H1 (cell line): ENCODE results near the gene GALNT17. TPM values are rescaled to one million over a fixed set of nuclear protein-coding genes. Genes with fewer than 3 reads are reported as not detected.

Experiments
- CTCF ChIA-PET: fragments of 300-600 bp; sonication (Branson Sonifier 250); formaldehyde crosslinking; loops from one replicate; lab custom pipeline; 2021; ENCODE audit not compliant: partially characterized antibody; lab: Charles Lee
- POLR2A ChIA-PET: fragments of 300-600 bp; sonication (Branson Sonifier 250); formaldehyde crosslinking; loops from one replicate; lab custom pipeline; 2021; ENCODE audit warnings: inconsistent platforms; ENCODE audit not compliant: partially characterized antibody; lab: Charles Lee
- DNase-seq, 2 experiments: peaks; one replicate each; pipeline versions ENCODE4 v3.0.0 to v3.0.0-alpha.2; 2010 to 2022; ENCODE audit warnings: low spot score in 2 of 2, low read depth in 1 of 2, mixed read lengths in 1 of 2
- FAIRE-seq: peaks from 2 replicates; lab custom pipeline; 2011; peaks lifted over from hg19 to GRCh38; lab: Jason Lieb, UNC
- H2AFZ ChIP-seq: 2 replicates; pipeline ENCODE4 v1.8.1; 2012; ENCODE audit warnings: low read length, inconsistent platforms
- H2AK5ac ChIP-seq: 2 replicates; pipeline ENCODE4 v1.6.1; 2013; ENCODE audit warnings: low read depth, low read length
- H2BK120ac ChIP-seq: replicated peaks from 2 replicates; pipeline ENCODE3; 2013; ENCODE audit warnings: low read depth, low read length, inconsistent platforms
- H2BK12ac ChIP-seq: 2 replicates; pipeline ENCODE4 v1.6.1; 2013; ENCODE audit warnings: low read depth, low read length
- H2BK15ac ChIP-seq: 2 replicates; pipeline ENCODE4 v1.6.1; 2013; ENCODE audit warnings: low read length
- H2BK20ac ChIP-seq: 2 replicates; pipeline ENCODE4 v1.6.1; 2013; ENCODE audit warnings: low read length
- H2BK5ac ChIP-seq: 2 replicates; pipeline ENCODE4 v1.6.1; 2013; ENCODE audit warnings: low read depth, low read length
- H3K14ac ChIP-seq: 2 replicates; pipeline ENCODE4 v1.6.1; 2013; ENCODE audit warnings: inconsistent platforms; ENCODE audit not compliant: insufficient read length
- H3K18ac ChIP-seq: 2 replicates; pipeline ENCODE4 v1.6.1; 2013; ENCODE audit warnings: low read length; ENCODE audit errors: extremely low read depth
- H3K23ac ChIP-seq: 2 replicates; pipeline ENCODE4 v1.6.1; 2013; ENCODE audit warnings: inconsistent platforms; ENCODE audit not compliant: insufficient read length
- H3K23me2 ChIP-seq: 2 replicates; pipeline ENCODE4 v1.6.1; 2013; ENCODE audit warnings: low read depth, low read length
- H3K27ac ChIP-seq: 2 replicates; pipeline ENCODE4 v1.6.1; 2011; ENCODE audit warnings: low read depth, low read length, inconsistent platforms
- H3K27me3 ChIP-seq, 4 experiments: replicated peaks in 1 of 4; 1 replicate in 1 of 4; 2 replicates in 3 of 4; pipeline versions ENCODE4 v1.6.1 to v1.8.1; 2011 to 2013; ENCODE audit warnings: low read length in 3 of 4, mild to moderate bottlenecking in 3 of 4, inconsistent platforms in 2 of 4, mixed read lengths in 2 of 4, moderate library complexity in 1 of 4; ENCODE audit not compliant: control insufficient read depth in 3 of 4, insufficient read depth in 3 of 4; ENCODE audit errors: extremely low read depth in 1 of 4
- H3K36me3 ChIP-seq, 4 experiments: 2 replicates each; pipeline versions ENCODE4 v1.6.1 to v1.8.1; 2011 to 2013; ENCODE audit warnings: mild to moderate bottlenecking in 4 of 4, low read length in 3 of 4, moderate library complexity in 2 of 4, control low read depth in 1 of 4, inconsistent platforms in 1 of 4; ENCODE audit not compliant: insufficient read depth in 4 of 4, control insufficient read depth in 2 of 4
- H3K4ac ChIP-seq: replicated peaks from 2 replicates; pipeline ENCODE3; 2013; ENCODE audit warnings: low read length, low read depth, mixed read lengths, inconsistent platforms; ENCODE audit not compliant: insufficient read length
- H3K4me1 ChIP-seq, 4 experiments: replicated peaks in 1 of 4; 1 replicate in 1 of 4; 2 replicates in 3 of 4; pipeline versions ENCODE4 v1.6.1 to v1.8.1; 2011 to 2013; ENCODE audit warnings: low read length in 3 of 4, inconsistent platforms in 2 of 4, mixed read lengths in 1 of 4; ENCODE audit not compliant: insufficient read depth in 4 of 4, control insufficient read depth in 3 of 4
- H3K4me2 ChIP-seq, 2 experiments: 2 replicates each; pipeline versions ENCODE4 v1.6.1 to v1.8.1; 2011 to 2013; ENCODE audit warnings: low read depth in 2 of 2, low read length in 2 of 2, control low read depth in 1 of 2, inconsistent platforms in 1 of 2, mild to moderate bottlenecking in 1 of 2; ENCODE audit not compliant: insufficient read depth in 1 of 2
- H3K4me3 ChIP-seq, 4 experiments: fragments of 200-600, 300-600 bp in 1 of 4; sonication (generic), shearing (Covaris generic), sonication (Bioruptor Twin) in 1 of 4; 2 replicates each; pipeline versions ENCODE4 v1.5.1 to v1.8.1; 2011 to 2016; ENCODE audit warnings: low read length in 4 of 4, low read depth in 3 of 4, control low read depth in 2 of 4, inconsistent platforms in 2 of 4, mild to moderate bottlenecking in 2 of 4, mixed read lengths in 1 of 4, moderate library complexity in 1 of 4; ENCODE audit not compliant: insufficient read depth in 2 of 4; ENCODE audit errors: extremely low read depth in 1 of 4
- H3K56ac ChIP-seq: replicated peaks from 2 replicates; pipeline ENCODE3; 2013; ENCODE audit warnings: low read depth, mild to moderate bottlenecking, mixed read lengths, low read length, inconsistent platforms; ENCODE audit not compliant: insufficient read length
- H3K79me1 ChIP-seq: 2 replicates; pipeline ENCODE4 v1.6.1; 2013; ENCODE audit warnings: low read depth, low read length, control low read depth
- H3K79me2 ChIP-seq, 2 experiments: 2 replicates each; pipeline versions ENCODE4 v1.6.1 to v1.8.1; 2012 to 2013; ENCODE audit warnings: low read length in 2 of 2, mild to moderate bottlenecking in 2 of 2, inconsistent platforms in 1 of 2; ENCODE audit not compliant: insufficient read depth in 2 of 2, control insufficient read depth in 1 of 2
- H3K9ac ChIP-seq, 4 experiments: replicated peaks in 1 of 4; 1 replicate in 1 of 4; 2 replicates in 3 of 4; pipeline versions ENCODE4 v1.6.1 to v1.8.1; 2011 to 2013; ENCODE audit warnings: low read depth in 3 of 4, low read length in 3 of 4, control low read depth in 2 of 4, mild to moderate bottlenecking in 2 of 4, moderate library complexity in 2 of 4, inconsistent platforms in 1 of 4; ENCODE audit errors: extremely low read depth in 1 of 4
- H3K9me3 ChIP-seq, 2 experiments: 2 replicates each; pipeline versions ENCODE4 v1.6.1 to v1.8.1; 2012 to 2013; ENCODE audit warnings: mild to moderate bottlenecking in 2 of 2, moderate library complexity in 2 of 2, control low read depth in 1 of 2, inconsistent platforms in 1 of 2, low read depth in 1 of 2, low read length in 1 of 2, mixed read lengths in 1 of 2; ENCODE audit not compliant: insufficient read depth in 2 of 2
- H4K20me1 ChIP-seq, 2 experiments: replicated peaks in 1 of 2; 2 replicates each; pipeline versions ENCODE3 to v1.8.1; 2011 to 2013; ENCODE audit warnings: inconsistent platforms in 2 of 2, low read length in 2 of 2, mild to moderate bottlenecking in 1 of 2; ENCODE audit not compliant: insufficient read depth in 2 of 2, control insufficient read depth in 1 of 2
- H4K5ac ChIP-seq: 2 replicates; pipeline ENCODE4 v1.6.1; 2013; ENCODE audit warnings: low read length, low read depth, mixed read lengths, inconsistent platforms; ENCODE audit not compliant: insufficient read length
- H4K8ac ChIP-seq: 2 replicates; pipeline ENCODE4 v1.8.0; 2013; ENCODE audit warnings: mild to moderate bottlenecking, moderate library complexity, low read length, inconsistent platforms; ENCODE audit not compliant: insufficient read depth; ENCODE audit errors: extremely low read depth
- H4K91ac ChIP-seq: replicated peaks from 2 replicates; pipeline ENCODE3; 2013; ENCODE audit warnings: low read length, mixed read lengths, inconsistent platforms; ENCODE audit not compliant: insufficient read length
- E2F6 ChIP-seq: IDR thresholded peaks from 2 replicates; pipeline ENCODE4 v1.6.1; 2012; ENCODE audit warnings: inconsistent platforms
- MAX ChIP-seq: IDR thresholded peaks from 2 replicates; pipeline ENCODE4 v1.6.1; 2012; ENCODE audit warnings: inconsistent platforms
- SRF ChIP-seq: IDR thresholded peaks from 2 replicates; pipeline ENCODE4 v1.6.1; 2011; ENCODE audit warnings: mild to moderate bottlenecking, low read depth, low read length, moderate library complexity
- WGBS, 2 experiments: shearing (Covaris generic) in 1 of 2; methylation state at CpG; one replicate each; pipeline versions ENCODE4 v1.1.6 to v1.1.7; 2013 to 2015; ENCODE audit warnings: low lambda C conversion rate in 2 of 2, mixed read lengths in 2 of 2, inconsistent platforms in 1 of 2, low coverage in 1 of 2, missing lambda C conversion rate in 1 of 2; ENCODE audit not compliant: insufficient replicate concordance in 2 of 2, insufficient coverage in 1 of 2, insufficient read length in 1 of 2; ENCODE audit errors: extremely low coverage in 1 of 2, missing lambda C conversion rate in 1 of 2; 5-methylcytosine and 5-hydroxymethylcytosine counted together
- polyA plus RNA-seq, 7 experiments: library from polyadenylated mRNA; depleted of rRNA in 3 of 7; stranded (reverse) in 5 of 7; unstranded in 2 of 7; fragments of >200 nt in 5 of 7; fragments of 200-250 nt in 2 of 7; gene quantifications; 1 replicate in 5 of 7; 2 replicates in 1 of 7; 4 replicates in 1 of 7; pipeline versions ENCODE4 v1.2.1 to v1.2.3, GENCODE V29; 2011 to 2013; ENCODE audit warnings: missing spikeins in 2 of 7, mixed read lengths in 2 of 7
- total RNA-seq: library from RNA; stranded (reverse); fragmentation: NEBNext Ultra II Directional; extraction: Animal tissue kit (Norgen Biotek cat#: 25700); gene quantifications from 2 replicates; pipeline ENCODE4 v1.2.1, GENCODE V29; 2021

GALNT17 gene
- total and polyA plus RNA-seq, 2 of the 8 experiments (the other 6 are each of a cell fraction or from before 2014, with no cell fraction given) = 37.7 to 47.0 TPM

- 87% methylated on average over 6 of the region's 6 CpGs; no CpG with 5 or more reads in 1 of the 2 experiments for WGBS, 2 experiments
- Histone ChIP-seq H4K20me1 (no peaks in the 10 kb centered on the region), H3K23me2 (no peaks in the 10 kb centered on the region), H3K56ac (no peak overlapping the region), H2AFZ (no peak overlapping the region), H3K27ac (no peak overlapping the region), H2AK5ac (no peak overlapping the region; the same call in 1 of the 2 replicates), H3K4ac (no peak overlapping the region), H3K4me1 (peaks cover 0 to 3% (median 0%) of the 10 kb centered on the region in 4 experiments; a peak in 1 of 7 replicates), H3K23ac (no peak overlapping the region), H4K8ac (no peak overlapping the region), H2BK5ac (no peak overlapping the region), H3K79me2 (no peaks in the 10 kb centered on the region), H3K9me3 (no peaks in the 10 kb centered on the region), H2BK15ac (no peak overlapping the region), H2BK120ac (no peak overlapping the region), H3K4me2 (no peak overlapping the region), H2BK12ac (no peak overlapping the region), H4K91ac (no peak overlapping the region), H2BK20ac (no peak overlapping the region), H4K5ac (no peak overlapping the region), H3K14ac (no peak overlapping the region), H3K27me3 (no peaks in the 10 kb centered on the region), H3K36me3 (no peaks in the 10 kb centered on the region), H3K79me1 (no peaks in the 10 kb centered on the region), H3K9ac (no peak overlapping the region), H3K18ac (no peak overlapping the region), H3K4me3 (no peak overlapping the region)
- ChIA-PET CTCF (interaction anchor here (1.5 to 1.7 kb wide), 2 partner anchors 15 to 18 kb away, joined by 6 read pairs; no protein-coding TSS in a partner anchor), POLR2A (no interaction called here)
- DNase-seq = no peak
- FAIRE-seq = peak; percentile 48
- TF ChIP-seq MAX (0 out of 2 replicates have a peak, but pooled peaks have one; percentile 24), SRF (no peak), E2F6 (peak; percentile 46; the same call in 1 of the 2 replicates)
Measured at GRCh38 chr7:71718563-71718962, 586.6 kb downstream of the GALNT17 start.
